NT2/D1 (cell line): ENCODE results near the gene ACTN4.

Source experiments
- SUZ12 ChIP-seq: IDR thresholded peaks from 2 replicates; pipeline ENCODE4 v1.6.1; 2011; ENCODE audit not compliant: insufficient read length, insufficient read depth; ENCODE audit errors: extremely low read depth
- YY1 ChIP-seq: IDR thresholded peaks from 2 replicates; pipeline ENCODE4 v1.6.1; 2011; ENCODE audit not compliant: insufficient read length, insufficient read depth

DNA sequence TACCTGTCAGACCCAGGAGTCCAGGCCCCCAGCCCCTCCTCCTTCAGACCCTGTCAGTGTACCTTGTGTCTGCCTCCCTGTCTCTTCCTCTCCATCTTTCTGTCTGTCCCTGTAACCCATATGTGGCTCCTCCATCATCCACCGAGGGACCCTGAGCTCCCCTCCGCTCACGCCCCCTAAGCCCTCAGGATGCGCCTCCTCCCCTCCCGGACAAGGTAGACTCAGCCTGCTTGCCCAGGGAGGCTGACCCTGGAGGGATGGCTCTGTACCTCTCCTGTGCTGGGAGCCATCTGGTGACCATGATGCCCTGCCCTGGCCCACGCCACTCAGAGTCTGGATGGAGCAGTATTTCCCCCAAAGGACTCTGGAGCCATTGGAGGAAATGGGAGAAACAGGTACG is 97.9 kb downstream of the ACTN4 start:
- TF ChIP-seq YY1 (no peak), SUZ12 (no peak)
